ENCODE data around the gene SLC25A19.

Gene SLC25A19

DNA sequence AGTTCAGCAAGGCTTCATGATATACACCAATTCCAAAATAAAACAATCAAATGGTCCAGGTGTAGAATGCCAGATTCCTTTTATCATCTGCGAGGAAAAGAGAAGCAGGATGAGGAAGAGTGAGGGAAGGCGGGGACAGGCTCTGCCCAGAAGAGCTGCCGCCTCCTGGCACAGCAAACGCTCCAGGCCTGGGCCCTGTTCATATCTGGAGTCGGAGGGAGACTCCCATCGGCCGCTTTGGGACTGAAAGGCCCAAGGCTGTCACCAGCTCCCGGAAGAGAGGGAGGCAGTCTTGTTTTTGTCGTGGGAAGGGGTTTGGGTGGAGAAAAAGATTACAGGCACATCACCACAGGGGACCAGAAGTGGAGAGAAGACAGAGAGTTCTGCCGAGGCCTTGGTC is 29.0 kb upstream of the SLC25A19 start:
- Histone ChIP-seq H2AK5ac (ENCODE audit: low read depth, low read length) (no peak overlapping the region), H3K9ac (ENCODE audit: low read depth, low read length, poor library complexity) (no peak overlapping the region)

DNA sequence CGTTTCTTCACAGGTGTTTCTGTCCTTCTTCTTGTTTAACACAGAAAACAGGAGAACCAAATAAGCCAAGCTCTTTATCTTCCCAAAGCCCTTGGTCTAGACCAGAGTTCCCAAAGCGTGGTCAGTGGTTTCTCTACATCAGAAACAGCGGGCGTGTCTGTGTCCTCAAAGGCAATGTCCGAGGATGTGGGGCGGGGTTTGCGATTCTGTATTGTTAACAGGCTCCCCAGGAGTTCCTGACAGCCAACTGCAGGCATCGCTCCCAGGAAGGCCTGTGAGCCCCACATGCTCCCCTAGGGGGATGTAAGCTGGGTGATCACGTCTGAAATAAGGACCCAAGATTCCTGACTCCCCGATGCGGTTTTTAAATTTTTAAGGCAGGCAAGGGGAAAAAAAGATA is 28.4 kb upstream of the SLC25A19 start:
- no peak overlapping the region for H3K4ac ChIP-seq (ENCODE audit: low read length)
- no peak overlapping the region for H2AK5ac ChIP-seq (ENCODE audit: low read depth, low read length)
- no peak overlapping the region for H4K8ac ChIP-seq (ENCODE audit: low read depth, low read length)
- no peaks in the 10 kb centered on the region for H3K79me1 ChIP-seq (ENCODE audit: low read depth, low read length)
- H3K23ac ChIP-seq (ENCODE audit: low read depth, low read length, poor library complexity): no peak overlapping the region
- H3K18ac ChIP-seq (ENCODE audit: low read length): no peak overlapping the region
- H4K91ac ChIP-seq (ENCODE audit: low read depth, low read length, poor library complexity): no peak overlapping the region
- no peak overlapping the region for H2BK15ac ChIP-seq (ENCODE audit: low read length)
- no peaks in the 10 kb centered on the region for H3K4me1 ChIP-seq (ENCODE audit: control insufficient read depth in 2 of 2, insufficient read depth in 1 of 2, low read depth in 1 of 2, low read length in 2 of 2)
- no peaks in the 10 kb centered on the region for H3K27me3 ChIP-seq (ENCODE audit: control insufficient read depth in 3 of 3, insufficient read depth in 3 of 3, low read depth in 1 of 3, low read length in 3 of 3)
- no peak overlapping the region for H3K4me3 ChIP-seq (ENCODE audit: low read length in 2 of 2)
- H2BK120ac ChIP-seq (ENCODE audit: low read depth, low read length): no peak overlapping the region
- H3K9me3 ChIP-seq (replicated peaks in 1 of 2; ENCODE audit: control insufficient read depth in 2 of 2, insufficient read depth in 1 of 2, low read depth in 1 of 2, low read length in 2 of 2): no peaks in the 10 kb centered on the region
- no peak overlapping the region for H3K27ac ChIP-seq (replicated peaks; ENCODE audit: low read length)
- no peak overlapping the region for H2BK12ac ChIP-seq (ENCODE audit: low read length)
- H3K4me2 ChIP-seq (ENCODE audit: insufficient read depth, low read length, poor library complexity, severe bottlenecking): no peak overlapping the region
- DNase-seq (ENCODE audit: low spot score): no peak
- no CpG with 5 or more reads among the region's 11 CpGs for WGBS, 2 donors (ENCODE audit: extremely low coverage in 2 of 2, insufficient read length in 2 of 2, insufficient replicate concordance in 1 of 2)
- H3K36me3 ChIP-seq (replicated peaks in 1 of 2; ENCODE audit: control insufficient read depth in 2 of 2, insufficient read depth in 2 of 2, low read length in 2 of 2): peaks cover 16 to 49% of the 10 kb centered on the region in 2 donors
- H2AFZ ChIP-seq (ENCODE audit: low read length): no peak overlapping the region
- H2BK5ac ChIP-seq (ENCODE audit: low read length): no peak overlapping the region
- H3K14ac ChIP-seq (ENCODE audit: low read length): no peak overlapping the region
- no peak overlapping the region for H3K9ac ChIP-seq (ENCODE audit: low read depth, low read length, poor library complexity)

More for the DNA sequence above, 29.0 kb upstream of the SLC25A19 start:
- Histone ChIP-seq H3K79me1 (ENCODE audit: low read depth, low read length) (no peaks in the 10 kb centered on the region), H3K14ac (ENCODE audit: low read length) (no peak overlapping the region), H3K9me3 (replicated peaks in 1 of 2; ENCODE audit: control insufficient read depth in 2 of 2, insufficient read depth in 1 of 2, low read depth in 1 of 2, low read length in 2 of 2) (no peaks in the 10 kb centered on the region), H3K23ac (ENCODE audit: low read depth, low read length, poor library complexity) (no peak overlapping the region), H2BK5ac (ENCODE audit: low read length) (no peak overlapping the region), H2BK15ac (ENCODE audit: low read length) (no peak overlapping the region), H3K27ac (replicated peaks; ENCODE audit: low read length) (no peak overlapping the region), H3K4me1 (ENCODE audit: control insufficient read depth in 2 of 2, insufficient read depth in 1 of 2, low read depth in 1 of 2, low read length in 2 of 2) (no peaks in the 10 kb centered on the region), H2BK12ac (ENCODE audit: low read length) (no peak overlapping the region), H3K27me3 (ENCODE audit: control insufficient read depth in 3 of 3, insufficient read depth in 3 of 3, low read depth in 1 of 3, low read length in 3 of 3) (no peaks in the 10 kb centered on the region), H2BK120ac (ENCODE audit: low read depth, low read length) (no peak overlapping the region), H4K8ac (ENCODE audit: low read depth, low read length) (no peak overlapping the region), H3K18ac (ENCODE audit: low read length) (no peak overlapping the region), H3K36me3 (replicated peaks in 1 of 2; ENCODE audit: control insufficient read depth in 2 of 2, insufficient read depth in 2 of 2, low read length in 2 of 2) (peaks cover 16 to 50% of the 10 kb centered on the region in 2 donors), H2AFZ (ENCODE audit: low read length) (no peak overlapping the region), H3K4ac (ENCODE audit: low read length) (no peak overlapping the region), H4K91ac (ENCODE audit: low read depth, low read length, poor library complexity) (no peak overlapping the region), H3K4me2 (ENCODE audit: insufficient read depth, low read length, poor library complexity, severe bottlenecking) (no peak overlapping the region), H3K4me3 (ENCODE audit: low read length in 2 of 2) (no peak overlapping the region)
- no peak for DNase-seq (ENCODE audit: low spot score)
- WGBS, 2 donors (ENCODE audit: extremely low coverage in 2 of 2, insufficient read length in 2 of 2, insufficient replicate concordance in 1 of 2): no CpG with 5 or more reads among the region's 10 CpGs

DNA sequence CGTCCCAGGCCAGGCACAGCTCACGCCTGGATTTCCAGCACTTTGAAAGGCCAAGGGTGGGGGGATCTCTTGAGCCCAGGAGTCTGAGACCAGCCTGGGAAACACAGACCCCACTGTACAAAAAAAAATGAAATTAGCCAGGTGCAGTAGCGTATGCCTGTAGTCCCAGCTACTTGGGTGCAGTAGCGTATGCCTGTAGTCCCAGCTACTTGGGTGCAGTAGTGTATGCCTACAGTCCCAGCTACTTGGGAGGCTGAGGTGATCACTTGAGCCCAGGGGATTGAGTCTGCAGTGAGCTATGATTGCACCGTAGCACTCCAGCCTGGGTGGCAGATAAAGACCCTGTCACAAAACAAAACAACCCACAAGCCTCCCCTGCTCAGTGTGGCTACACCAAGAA is 27.0 kb upstream of the SLC25A19 start:
- Histone ChIP-seq H2AFZ (ENCODE audit: low read length) (no peak overlapping the region), H3K18ac (ENCODE audit: low read length) (no peak overlapping the region), H4K8ac (ENCODE audit: low read depth, low read length) (no peak overlapping the region), H3K9me3 (replicated peaks in 1 of 2; ENCODE audit: control insufficient read depth in 2 of 2, insufficient read depth in 1 of 2, low read depth in 1 of 2, low read length in 2 of 2) (no peaks in the 10 kb centered on the region), H2BK5ac (ENCODE audit: low read length) (no peak overlapping the region), H3K4me3 (ENCODE audit: low read length in 2 of 2) (no peak overlapping the region), H4K91ac (ENCODE audit: low read depth, low read length, poor library complexity) (no peak overlapping the region), H3K4me2 (ENCODE audit: insufficient read depth, low read length, poor library complexity, severe bottlenecking) (no peak overlapping the region), H3K23ac (ENCODE audit: low read depth, low read length, poor library complexity) (no peak overlapping the region), H3K4ac (ENCODE audit: low read length) (no peak overlapping the region), H3K4me1 (ENCODE audit: control insufficient read depth in 2 of 2, insufficient read depth in 1 of 2, low read depth in 1 of 2, low read length in 2 of 2) (no peaks in the 10 kb centered on the region), H3K27ac (replicated peaks; ENCODE audit: low read length) (no peak overlapping the region), H2BK120ac (ENCODE audit: low read depth, low read length) (no peak overlapping the region), H3K9ac (ENCODE audit: low read depth, low read length, poor library complexity) (no peak overlapping the region), H3K27me3 (ENCODE audit: control insufficient read depth in 3 of 3, insufficient read depth in 3 of 3, low read depth in 1 of 3, low read length in 3 of 3) (no peaks in the 10 kb centered on the region), H2BK12ac (ENCODE audit: low read length) (no peak overlapping the region), H3K36me3 (replicated peaks in 1 of 2; ENCODE audit: control insufficient read depth in 2 of 2, insufficient read depth in 2 of 2, low read length in 2 of 2) (peaks cover 9 to 36% of the 10 kb centered on the region in 2 donors), H2AK5ac (ENCODE audit: low read depth, low read length) (no peak overlapping the region), H2BK15ac (ENCODE audit: low read length) (no peak overlapping the region), H3K14ac (ENCODE audit: low read length) (no peak overlapping the region), H3K79me1 (ENCODE audit: low read depth, low read length) (no peaks in the 10 kb centered on the region)
- no peak for DNase-seq (ENCODE audit: low spot score)
- WGBS, 2 donors (ENCODE audit: extremely low coverage in 2 of 2, insufficient read length in 2 of 2, insufficient replicate concordance in 1 of 2): no CpG with 5 or more reads among the region's 5 CpGs

DNA sequence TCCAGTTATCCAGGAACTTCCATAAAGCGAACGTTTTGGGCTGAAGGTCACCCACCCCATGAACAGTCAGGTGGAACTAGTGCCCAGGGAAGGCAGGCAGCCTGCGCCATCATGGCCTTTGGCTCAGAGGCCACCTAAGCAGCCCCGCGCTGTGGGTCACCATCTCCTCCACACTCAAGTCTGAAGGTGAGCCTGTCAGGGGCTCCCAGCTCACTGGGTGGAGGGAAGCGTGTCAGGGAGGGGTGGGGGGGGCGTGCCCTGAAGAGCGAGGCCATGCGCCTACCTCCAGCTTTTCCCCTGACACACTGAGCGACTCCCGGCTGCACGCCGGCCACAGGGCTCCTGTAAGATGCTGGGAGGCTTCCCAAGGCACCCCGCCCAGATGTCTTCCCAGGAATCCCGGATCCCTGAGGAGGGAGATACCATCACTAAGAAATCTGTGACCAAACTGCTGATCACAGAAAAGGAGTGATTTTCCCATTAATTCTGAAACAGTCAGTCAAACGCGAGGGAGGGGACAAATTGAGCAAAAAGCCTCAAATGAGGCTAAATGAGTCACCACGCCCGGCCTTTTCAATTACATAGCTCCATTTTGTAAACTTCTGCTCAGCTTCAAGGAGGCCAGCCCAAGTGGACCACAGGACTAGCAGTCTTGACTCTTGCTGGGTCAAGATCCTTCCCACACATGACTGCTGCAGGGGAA is 26.5 kb upstream of the SLC25A19 start:
- Histone ChIP-seq H3K4me1 (ENCODE audit: control insufficient read depth in 2 of 2, insufficient read depth in 1 of 2, low read depth in 1 of 2, low read length in 2 of 2) (no peaks in the 10 kb centered on the region), H4K91ac (ENCODE audit: low read depth, low read length, poor library complexity) (no peak overlapping the region), H3K9me3 (replicated peaks in 1 of 2; ENCODE audit: control insufficient read depth in 2 of 2, insufficient read depth in 1 of 2, low read depth in 1 of 2, low read length in 2 of 2) (no peaks in the 10 kb centered on the region), H3K4ac (ENCODE audit: low read length) (no peak overlapping the region), H2BK12ac (ENCODE audit: low read length) (no peak overlapping the region), H3K27ac (replicated peaks; ENCODE audit: low read length) (no peak overlapping the region), H2BK15ac (ENCODE audit: low read length) (no peak overlapping the region), H3K27me3 (ENCODE audit: control insufficient read depth in 3 of 3, insufficient read depth in 3 of 3, low read depth in 1 of 3, low read length in 3 of 3) (no peaks in the 10 kb centered on the region), H4K8ac (ENCODE audit: low read depth, low read length) (no peak overlapping the region), H2AK5ac (ENCODE audit: low read depth, low read length) (no peak overlapping the region), H2BK120ac (ENCODE audit: low read depth, low read length) (no peak overlapping the region), H3K79me1 (ENCODE audit: low read depth, low read length) (no peaks in the 10 kb centered on the region), H3K18ac (ENCODE audit: low read length) (no peak overlapping the region), H3K9ac (ENCODE audit: low read depth, low read length, poor library complexity) (no peak overlapping the region), H2BK5ac (ENCODE audit: low read length) (no peak overlapping the region), H2AFZ (ENCODE audit: low read length) (no peak overlapping the region), H3K4me2 (ENCODE audit: insufficient read depth, low read length, poor library complexity, severe bottlenecking) (no peak overlapping the region), H3K36me3 (replicated peaks in 1 of 2; ENCODE audit: control insufficient read depth in 2 of 2, insufficient read depth in 2 of 2, low read length in 2 of 2) (peaks cover 9 to 31% of the 10 kb centered on the region in 2 donors), H3K23ac (ENCODE audit: low read depth, low read length, poor library complexity) (no peak overlapping the region), H3K4me3 (ENCODE audit: low read length in 2 of 2) (no peak overlapping the region), H3K14ac (ENCODE audit: low read length) (no peak overlapping the region)
- no CpG with 5 or more reads among the region's 19 CpGs for WGBS, 2 donors (ENCODE audit: extremely low coverage in 2 of 2, insufficient read length in 2 of 2, insufficient replicate concordance in 1 of 2)
- no peak for DNase-seq (ENCODE audit: low spot score)
